HG03280 (cell line): ENCODE measurements around the gene TNFRSF12A.

Experiments
- ATAC-seq: cut with Tn5 transposase; IDR thresholded peaks from one replicate; pipeline ENCODE4 v1.9.1; 2021; ENCODE audit warnings: mild to moderate bottlenecking, moderate library complexity; ENCODE audit not compliant: unreplicated experiment

Gene TNFRSF12A

DNA sequence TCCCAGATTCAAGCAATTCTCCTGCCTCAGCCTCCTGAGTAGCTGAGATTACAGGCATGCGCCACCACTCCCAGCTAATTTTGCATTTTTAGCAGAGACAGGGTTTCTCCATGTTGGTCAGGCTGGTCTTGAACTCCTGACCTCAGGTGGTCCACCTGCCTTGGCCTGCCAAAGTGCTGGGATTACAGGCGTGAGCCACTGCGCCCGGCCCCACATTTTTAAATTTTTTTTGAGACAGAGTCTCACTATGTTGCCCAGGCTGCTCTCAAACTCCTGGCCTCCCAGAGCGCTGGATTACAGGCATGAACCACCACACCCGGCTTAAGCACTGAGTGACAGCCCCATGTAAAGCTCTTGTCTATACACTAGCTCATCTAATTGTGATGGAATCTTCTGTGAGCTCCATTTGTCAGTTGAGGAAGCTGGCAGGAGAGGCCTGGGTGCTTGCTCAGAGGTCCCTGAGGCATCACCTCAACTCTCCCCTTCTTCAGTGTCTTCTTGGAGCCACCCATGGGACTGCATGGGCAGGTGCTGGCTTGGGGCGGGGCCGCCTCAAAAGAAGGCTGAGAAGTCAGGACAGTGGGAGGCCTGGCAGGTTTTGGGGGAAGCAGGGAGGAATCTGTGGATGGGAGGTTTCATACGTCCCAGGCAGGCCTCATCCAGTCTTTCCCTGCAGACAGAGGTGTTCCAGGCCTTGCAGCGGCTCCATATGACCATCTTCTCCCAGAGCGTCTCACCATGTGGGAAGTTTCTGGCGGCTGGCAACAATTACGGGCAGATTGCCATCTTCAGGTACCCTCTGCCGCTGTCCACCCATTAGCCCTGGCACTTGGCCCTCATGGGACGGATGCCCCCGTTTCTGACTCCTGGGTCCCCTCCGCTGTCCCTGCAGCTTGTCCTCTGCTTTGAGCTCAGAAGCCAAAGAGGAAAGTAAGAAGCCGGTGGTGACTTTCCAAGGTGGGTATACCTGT, 5.1 kb downstream of the TNFRSF12A start:
- no peak for ATAC-seq

- ATAC-seq, result no peak
Observed at GRCh38 chr16:3026003-3026378, 5.8 kb downstream of the TNFRSF12A start.

DNA sequence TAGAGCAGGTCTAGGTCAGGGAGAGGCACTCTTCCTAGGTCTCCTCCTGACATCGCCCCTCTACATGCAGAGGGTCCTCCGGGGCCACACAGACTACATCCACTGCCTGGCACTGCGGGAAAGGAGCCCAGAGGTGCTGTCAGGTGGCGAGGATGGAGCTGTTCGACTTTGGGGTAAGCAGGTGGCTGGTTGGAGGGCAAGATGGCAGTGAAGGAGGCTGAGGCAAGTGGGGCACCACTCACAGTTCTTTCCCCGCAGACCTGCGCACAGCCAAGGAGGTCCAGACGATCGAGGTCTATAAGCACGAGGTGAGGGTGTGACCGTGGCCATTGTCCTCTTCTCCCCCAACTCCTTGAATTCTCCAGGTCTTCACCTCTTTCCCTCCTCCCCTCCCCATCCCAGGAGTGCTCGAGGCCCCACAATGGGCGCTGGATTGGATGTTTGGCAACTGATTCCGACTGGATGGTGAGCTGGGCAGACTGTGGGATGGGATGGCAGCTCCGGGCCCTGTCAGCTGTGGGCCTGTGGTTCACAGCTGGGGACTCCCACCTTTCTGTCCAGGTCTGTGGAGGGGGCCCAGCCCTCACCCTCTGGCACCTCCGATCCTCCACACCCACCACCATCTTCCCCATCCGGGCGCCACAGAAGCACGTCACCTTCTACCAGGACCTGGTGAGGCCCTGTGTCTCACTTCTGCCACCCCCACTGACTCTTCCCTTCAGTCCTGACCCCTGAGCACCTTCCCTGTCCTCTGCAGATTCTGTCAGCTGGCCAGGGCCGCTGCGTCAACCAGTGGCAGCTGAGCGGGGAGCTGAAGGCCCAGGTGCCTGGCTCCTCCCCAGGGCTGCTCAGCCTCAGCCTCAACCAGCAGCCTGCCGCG, 6.7 kb downstream of the TNFRSF12A start:
- no peak for ATAC-seq

DNA sequence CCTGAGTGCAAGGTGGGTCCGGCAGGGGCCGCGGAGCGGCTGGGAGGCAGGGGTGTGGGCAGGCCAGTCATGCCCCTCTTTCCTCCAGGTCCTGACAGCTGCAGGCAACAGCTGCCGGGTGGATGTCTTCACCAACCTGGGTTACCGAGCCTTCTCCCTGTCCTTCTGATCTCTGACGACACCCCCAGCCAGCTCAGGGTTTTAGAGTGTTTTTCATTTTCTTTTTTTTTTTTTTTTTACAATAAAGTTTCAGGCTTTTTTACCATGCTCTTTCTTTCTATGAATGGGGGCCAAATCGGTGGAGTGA, 7.3 kb downstream of the TNFRSF12A start:
- no peak for ATAC-seq

- ATAC-seq, result no peak
Observed at GRCh38 chr16:3027983-3028715, 8.0 kb downstream of the TNFRSF12A start.

DNA sequence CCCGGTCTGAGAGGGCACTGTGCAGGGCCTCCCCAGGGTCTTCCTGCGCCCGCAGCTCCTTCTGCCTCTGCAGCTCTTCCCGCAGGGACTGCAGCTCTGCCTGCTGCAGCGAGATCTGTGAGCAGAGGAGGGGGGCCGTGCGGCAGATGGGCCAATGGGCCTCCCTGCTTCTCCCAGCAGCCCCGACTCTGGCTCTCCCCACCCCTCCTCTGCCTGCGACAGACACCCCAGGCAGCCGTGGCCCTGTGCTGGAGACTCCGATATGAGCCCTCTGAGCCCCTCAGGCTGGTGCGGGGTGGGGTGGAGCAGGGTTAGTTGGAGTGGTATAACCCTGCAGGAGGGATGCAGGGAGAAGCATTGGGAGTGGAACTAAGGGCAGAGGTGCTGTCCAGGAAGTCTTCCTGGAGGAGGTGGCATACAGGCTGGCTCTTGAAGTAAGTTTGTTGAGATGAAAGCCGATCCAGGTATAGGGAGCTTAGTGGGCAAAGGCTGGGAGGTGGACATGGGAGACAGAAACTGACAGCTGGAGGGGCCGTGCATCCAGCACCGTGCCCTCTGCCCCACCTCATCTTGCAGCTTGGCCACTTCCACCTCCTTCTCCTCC, 8.7 kb downstream of the TNFRSF12A start:
- ATAC-seq, result no peak

DNA sequence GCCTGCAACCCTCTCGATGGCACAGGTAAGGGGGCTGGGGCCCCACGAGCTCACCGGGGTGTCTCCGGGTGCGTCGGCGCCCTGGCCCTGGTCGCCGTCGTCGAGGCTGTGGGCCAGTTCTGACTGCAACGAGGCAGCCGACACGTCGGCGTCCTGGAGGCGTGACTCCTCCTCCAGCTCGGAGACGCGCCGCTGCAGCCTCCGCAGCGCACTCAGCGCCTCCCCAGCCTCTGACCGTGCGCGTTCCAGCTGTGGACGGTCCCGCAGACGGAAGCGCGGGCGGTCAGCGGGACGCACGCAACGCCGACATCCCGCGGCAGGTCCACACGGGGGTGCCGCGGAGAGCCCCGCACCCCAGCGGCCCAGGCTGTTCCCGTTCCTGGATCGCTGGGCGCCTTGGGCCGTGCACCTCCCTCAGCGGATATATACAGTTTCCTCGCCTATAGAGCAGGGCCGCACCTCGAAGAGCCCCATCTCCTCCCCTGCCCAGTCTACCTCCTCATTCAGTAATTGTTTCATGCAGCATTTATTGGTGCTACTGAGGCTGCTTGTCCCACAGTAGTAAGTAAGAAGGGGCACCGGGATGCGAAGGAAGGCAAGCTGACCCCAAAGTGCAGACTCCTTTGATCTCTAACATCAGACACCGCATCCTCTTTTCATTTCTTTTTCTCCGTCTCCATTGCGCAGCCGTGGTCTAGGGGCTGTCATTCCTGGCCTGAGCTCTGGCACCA, 9.5 kb downstream of the TNFRSF12A start:
- no peak for ATAC-seq

- no peak for ATAC-seq
Observed at GRCh38 chr16:3030222-3031212, 10.3 kb downstream of the TNFRSF12A start.

DNA sequence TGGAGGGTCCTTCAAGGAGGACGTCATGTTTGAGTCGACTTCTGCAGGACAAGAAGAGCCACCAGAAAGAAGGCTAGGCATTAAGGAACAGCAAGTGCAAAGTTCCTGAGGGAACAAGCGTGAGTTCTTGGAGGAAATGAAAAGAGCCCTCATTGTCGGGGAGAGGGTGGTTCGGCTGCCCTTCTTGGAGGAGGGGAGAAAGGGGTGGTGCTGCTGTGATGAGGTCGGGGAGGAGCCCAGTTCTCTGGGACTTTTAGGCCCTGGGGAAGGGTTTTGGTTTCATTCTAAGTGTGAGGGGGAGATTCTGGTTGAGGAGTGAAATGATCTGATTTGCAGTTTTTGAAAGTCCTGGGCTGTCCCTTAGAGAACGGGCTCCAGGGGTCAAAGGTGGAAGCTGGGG, 12.5 kb downstream of the TNFRSF12A start:
- no peak for ATAC-seq

- ATAC-seq, result no peak
Observed at GRCh38 chr16:3035289-3035971, 15.3 kb downstream of the TNFRSF12A start.

- ATAC-seq, result no peak
Observed at GRCh38 chr16:3035972-3036725, 16.0 kb downstream of the TNFRSF12A start.

GRCh38 chr16:3036726-3037315, 16.7 kb downstream of the TNFRSF12A start, which contains the start of gene BICDL2:
TSS of gene BICDL2 (minus strand) at chr16:3036944. CDS start at chr16:3035496, 1,448 bp downstream.
- no peak for ATAC-seq

DNA sequence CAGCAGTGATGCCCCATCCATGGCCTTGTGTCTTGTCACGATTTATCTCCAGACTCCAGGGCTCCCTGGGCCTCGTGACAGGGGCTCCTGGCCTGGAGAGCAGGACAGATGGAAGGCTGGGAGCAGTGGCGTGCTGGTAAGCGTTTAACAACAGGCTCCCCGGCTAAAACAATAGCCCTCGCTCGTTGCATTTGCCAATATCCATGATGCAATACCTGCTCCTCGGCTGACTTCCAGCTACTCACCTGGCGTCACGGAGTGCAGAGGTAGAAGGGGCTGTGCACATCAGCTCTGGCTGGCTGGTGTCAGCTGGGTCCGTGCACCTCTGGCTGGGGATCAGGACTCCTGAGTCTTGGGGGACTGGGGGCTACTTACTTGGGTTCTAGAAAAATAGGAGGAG, 18.1 kb downstream of the TNFRSF12A start:
- no peak for ATAC-seq

DNA sequence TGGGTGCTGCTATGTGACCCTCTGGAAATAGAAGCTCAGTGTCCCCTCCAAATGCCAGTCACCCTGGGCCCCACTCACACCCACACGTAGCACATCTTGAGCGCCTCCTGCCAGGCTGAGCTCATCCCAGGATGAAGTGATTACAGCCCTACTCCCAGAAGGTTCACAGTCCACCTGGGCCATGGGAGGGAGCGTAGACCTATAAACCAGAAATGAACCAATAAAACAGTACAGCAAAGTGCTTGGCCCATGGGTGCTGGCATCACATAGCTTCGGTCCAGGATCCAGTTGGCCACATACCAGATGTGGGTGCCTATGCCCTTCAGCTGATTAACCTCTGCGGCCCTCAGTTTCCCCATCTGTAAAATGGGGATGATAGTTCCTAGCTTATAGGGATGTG, 18.7 kb downstream of the TNFRSF12A start:
- ATAC-seq, result no peak

- no peak for ATAC-seq
Observed at GRCh38 chr16:3042376-3042775, 22.2 kb downstream of the TNFRSF12A start.

GRCh38 chr16:3044708-3045107, 24.5 kb downstream of the TNFRSF12A start:
- no peak for ATAC-seq
